HUES64 (cell line): ENCODE data around the gene ZNF33A. TPM values are rescaled to one million over a fixed set of nuclear protein-coding genes. Genes with fewer than 3 reads are reported as not detected.
"Not testable (repeated sequence)": the region's sequence is repeated elsewhere in the genome, so short reads cannot be mapped to it uniquely, and the experiment has no call there.

Experiments used
- H3K27ac ChIP-seq: 2 replicates; pipeline ENCODE4 v1.7.0; 2013; ENCODE audit warnings: low read depth, low read length, inconsistent platforms
- H3K27me3 ChIP-seq: 2 replicates; pipeline ENCODE4 v1.6.1; 2013; ENCODE audit warnings: mild to moderate bottlenecking, low read length; ENCODE audit not compliant: insufficient read depth
- H3K36me3 ChIP-seq: 2 replicates; pipeline ENCODE4 v1.6.1; 2013; ENCODE audit warnings: mild to moderate bottlenecking, low read length; ENCODE audit not compliant: insufficient read depth
- H3K4me1 ChIP-seq: 2 replicates; pipeline ENCODE4 v1.6.1; 2013; ENCODE audit warnings: mild to moderate bottlenecking, low read length, moderate library complexity; ENCODE audit not compliant: insufficient read depth
- H3K4me3 ChIP-seq: 2 replicates; pipeline ENCODE4 v1.5.1; 2013; ENCODE audit warnings: mild to moderate bottlenecking, low read length, moderate library complexity
- H3K9ac ChIP-seq: 2 replicates; pipeline ENCODE4 v1.6.1; 2013; ENCODE audit warnings: mild to moderate bottlenecking, low read depth, low read length
- H3K9me3 ChIP-seq: 2 replicates; pipeline ENCODE4 v1.6.1; 2013; ENCODE audit warnings: low read depth, low read length; ENCODE audit not compliant: insufficient read depth
- WGBS: fragments of 150-250, 120-280 bp; methylation state at CpG from one replicate; pipeline ENCODE4 v1.1.7; 2013; ENCODE audit warnings: missing lambda C conversion rate; 5-methylcytosine and 5-hydroxymethylcytosine counted together
- polyA plus RNA-seq, 2 experiments: library from polyadenylated mRNA; stranded (reverse); fragments of 50-300 nt; gene quantifications; one replicate each; pipeline ENCODE4 v1.2.3, GENCODE V29; 2013

Gene ZNF33A
- polyA plus RNA-seq (2013, experiment 1 of 2) = 20.4 TPM
- 19.5 TPM for polyA plus RNA-seq (2013, experiment 2 of 2)

- H3K27ac ChIP-seq = peak within 1 kb of the TSS; percentile 96
- peaks cover 26% of the 10 kb centered on the region for H3K36me3 ChIP-seq
- 2% methylated on average over 46 of the region's 46 CpGs for WGBS
- no peaks in the 10 kb centered on the region; the same call in 1 of the 2 replicates for H3K4me1 ChIP-seq
- no peaks in the 10 kb centered on the region; the same call in 1 of the 2 replicates for H3K27me3 ChIP-seq
- H3K9me3 ChIP-seq = peaks cover 10% of the 10 kb centered on the region
- H3K9ac ChIP-seq = peak within 1 kb of the TSS; percentile 80
- H3K4me3 ChIP-seq = peak within 1 kb of the TSS; percentile 70
Measured at GRCh38 chr10:38010119-38010903, at the start of gene ZNF33A. TSS of gene ZNF33A (plus strand) at chr10:38010675. CDS start at chr10:38012342, 1,667 bp downstream.

GRCh38 chr10:37965006-37965405 lies 45.5 kb upstream of the ZNF33A start:
- Histone ChIP-seq H3K4me1 (no peaks in the 10 kb centered on the region), H3K9ac (no peak overlapping the region), H3K36me3 (peaks cover 4% of the 10 kb centered on the region; the same call in 1 of the 2 replicates), H3K27me3 (no peaks in the 10 kb centered on the region), H3K27ac (no peak overlapping the region), H3K4me3 (no peak overlapping the region), H3K9me3 (peaks cover 85% of the 10 kb centered on the region)

- peaks cover 44% of the 10 kb centered on the region for H3K9me3 ChIP-seq
- WGBS = 96% methylated on average over 1 of the region's 1 CpG
- no peak overlapping the region for H3K4me3 ChIP-seq
- H3K27ac ChIP-seq = no peak overlapping the region
- H3K36me3 ChIP-seq = peaks cover 4% of the 10 kb centered on the region; the same call in 1 of the 2 replicates
- no peak overlapping the region for H3K9ac ChIP-seq
- no peaks in the 10 kb centered on the region for H3K27me3 ChIP-seq
- no peaks in the 10 kb centered on the region for H3K4me1 ChIP-seq
Measured at GRCh38 chr10:37972396-37972795, 38.1 kb upstream of the ZNF33A start.

- 84% methylated on average over 4 of the region's 5 CpGs for WGBS
- Histone ChIP-seq H3K9ac (peak overlapping the region; percentile 81; the same call in 1 of the 2 replicates), H3K27me3 (no peaks in the 10 kb centered on the region), H3K36me3 (no peaks in the 10 kb centered on the region), H3K4me3 (peak overlapping the region; percentile 71), H3K9me3 (peaks cover 20% of the 10 kb centered on the region), H3K4me1 (no peaks in the 10 kb centered on the region), H3K27ac (no peak overlapping the region)
Measured at GRCh38 chr10:37975401-37975991, 35.0 kb upstream of the ZNF33A start.

GRCh38 chr10:37976091-37976879 lies 34.2 kb upstream of the ZNF33A start, which contains the start of gene ZNF25:
TSS of gene ZNF25 (minus strand) at chr10:37976647. CDS start at chr10:37971722, 4,925 bp downstream.
- H3K9me3 ChIP-seq = peaks cover 21% of the 10 kb centered on the region
- WGBS = under 1% methylated on average over 66 of the region's 66 CpGs
- H3K4me1 ChIP-seq = no peaks in the 10 kb centered on the region
- peak within 1 kb of the TSS; percentile 71 for H3K4me3 ChIP-seq
- peak within 1 kb of the TSS; percentile 83 for H3K27ac ChIP-seq
- H3K9ac ChIP-seq = peak within 1 kb of the TSS; percentile 81
- H3K27me3 ChIP-seq = no peaks in the 10 kb centered on the region
- no peaks in the 10 kb centered on the region for H3K36me3 ChIP-seq

- Histone ChIP-seq H3K27me3 (no peaks in the 10 kb centered on the region), H3K4me1 (no peaks in the 10 kb centered on the region), H3K27ac (no peak overlapping the region), H3K4me3 (peak overlapping the region; percentile 28; the same call in 1 of the 2 replicates), H3K9me3 (peaks cover 26% of the 10 kb centered on the region), H3K9ac (no peak overlapping the region), H3K36me3 (no peaks in the 10 kb centered on the region)
- 58% methylated on average over 9 of the region's 9 CpGs for WGBS
Measured at GRCh38 chr10:37976880-37977203, 33.6 kb upstream of the ZNF33A start.

GRCh38 chr10:37991655-37992054 lies 18.8 kb upstream of the ZNF33A start:
- H3K4me1 ChIP-seq = no peaks in the 10 kb centered on the region
- WGBS = 40% methylated on average over 1 of the region's 2 CpGs
- peaks cover 46% of the 10 kb centered on the region for H3K9me3 ChIP-seq
- H3K4me3 ChIP-seq = no peak overlapping the region
- H3K27ac ChIP-seq = no peak overlapping the region
- H3K27me3 ChIP-seq = no peaks in the 10 kb centered on the region
- H3K9ac ChIP-seq = no peak overlapping the region
- H3K36me3 ChIP-seq = no peaks in the 10 kb centered on the region

- Histone ChIP-seq H3K9me3 (peaks cover 43% of the 10 kb centered on the region), H3K36me3 (no peaks in the 10 kb centered on the region), H3K4me3 (no peak overlapping the region), H3K9ac (no peak overlapping the region), H3K4me1 (no peaks in the 10 kb centered on the region), H3K27ac (no peak overlapping the region), H3K27me3 (no peaks in the 10 kb centered on the region)
- 82% methylated on average over 3 of the region's 3 CpGs for WGBS
Measured at GRCh38 chr10:37992083-37992482, 18.4 kb upstream of the ZNF33A start.

- H3K36me3 ChIP-seq, H3K27me3 ChIP-seq, H3K27ac ChIP-seq, H3K4me3 ChIP-seq, H3K9ac ChIP-seq, H3K4me1 ChIP-seq: not testable (repeated sequence)
- H3K9me3 ChIP-seq = peaks cover 24% of the 10 kb centered on the region
- WGBS = 44% methylated on average over 1 of the region's 3 CpGs
Measured at GRCh38 chr10:37998920-37999319, 11.6 kb upstream of the ZNF33A start.

GRCh38 chr10:38000474-38000873 lies 10.0 kb upstream of the ZNF33A start:
- not testable (repeated sequence) for H3K27ac ChIP-seq, H3K36me3 ChIP-seq, H3K4me1 ChIP-seq, H3K4me3 ChIP-seq, H3K9ac ChIP-seq, H3K27me3 ChIP-seq
- no CpG with 5 or more reads among the region's 1 CpG for WGBS
- H3K9me3 ChIP-seq = peaks cover 16% of the 10 kb centered on the region; the same call in 1 of the 2 replicates

GRCh38 chr10:38003026-38003425 lies 7.4 kb upstream of the ZNF33A start:
- H3K4me1 ChIP-seq = no peaks in the 10 kb centered on the region
- H3K4me3 ChIP-seq = no peak overlapping the region
- 91% methylated on average over 6 of the region's 6 CpGs for WGBS
- no peaks in the 10 kb centered on the region for H3K27me3 ChIP-seq
- H3K27ac ChIP-seq = no peak overlapping the region
- no peak overlapping the region for H3K9ac ChIP-seq
- peaks cover 26% of the 10 kb centered on the region for H3K9me3 ChIP-seq
- no peaks in the 10 kb centered on the region for H3K36me3 ChIP-seq
